Midbrain (tissue), 1 donor: Measurements from ENCODE around the gene DPF1.
A peak's percentile ranks its signal among the peaks of the same experiment; 100 is the strongest.

Source experiments
- DNase-seq: peaks from one replicate; lab custom pipeline; 2025; lab: John Stamatoyannopoulos, UW

Gene DPF1

DNA sequence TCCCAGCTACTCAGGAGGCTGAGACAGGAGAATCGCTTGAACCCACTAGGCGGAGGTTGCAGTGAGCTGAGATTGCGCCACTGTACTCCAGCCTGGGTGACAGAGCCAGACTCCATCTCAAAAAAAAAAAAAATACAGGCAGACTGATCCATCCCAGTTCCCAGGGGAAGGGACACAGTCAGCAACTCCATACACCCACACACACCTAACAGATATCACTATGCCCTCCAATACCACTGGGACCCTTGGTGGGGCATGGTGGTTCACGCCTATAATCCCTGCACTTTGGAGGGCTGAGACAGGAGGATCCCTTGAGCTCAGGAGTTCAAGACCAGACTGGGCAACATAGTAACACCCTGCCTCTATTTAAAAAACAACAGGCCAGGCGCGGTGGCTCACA, 2.6 kb downstream of the DPF1 start:
- DNase-seq: no peak

GRCh38 chr19:38219221-38219620, 4.8 kb downstream of the DPF1 start:
- no peak for DNase-seq

- DNase-seq: no peak
Measured at GRCh38 chr19:38218204-38218603, 5.8 kb downstream of the DPF1 start.

GRCh38 chr19:38216785-38217641, 7.0 kb downstream of the DPF1 start:
- DNase-seq: no peak

DNA sequence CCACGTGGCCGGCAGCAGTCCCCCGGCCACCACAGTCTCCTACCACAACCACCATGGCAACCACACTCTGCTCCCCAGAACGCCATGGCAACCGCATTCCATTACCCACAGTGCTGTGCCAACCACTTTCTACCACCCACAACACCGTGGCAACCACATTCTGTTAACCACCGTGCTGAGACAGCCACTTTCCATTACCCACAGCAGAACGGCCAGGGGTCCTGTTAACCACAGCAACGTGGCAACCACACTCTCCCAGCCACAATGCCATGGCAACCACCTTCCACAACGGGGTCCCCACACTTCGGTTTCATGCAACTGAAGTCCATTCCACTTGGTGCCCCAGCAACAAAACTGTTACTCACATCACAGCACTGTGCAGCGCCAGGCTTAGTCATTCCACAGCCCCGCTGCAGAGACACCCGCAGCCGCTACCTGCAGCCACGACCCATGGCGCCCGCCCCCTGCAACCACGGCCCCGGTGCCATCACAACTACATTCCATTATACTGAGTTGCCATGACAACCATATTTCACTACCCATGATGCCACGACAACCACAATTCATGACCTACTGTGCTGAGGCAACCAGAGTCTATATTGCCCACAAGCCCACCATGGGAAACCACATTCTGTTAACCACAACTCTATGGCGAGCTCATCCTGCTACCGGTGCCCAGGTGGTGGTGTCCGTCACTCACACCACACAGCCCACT, 10.0 kb downstream of the DPF1 start:
- DNase-seq: peak; percentile 6

DNA sequence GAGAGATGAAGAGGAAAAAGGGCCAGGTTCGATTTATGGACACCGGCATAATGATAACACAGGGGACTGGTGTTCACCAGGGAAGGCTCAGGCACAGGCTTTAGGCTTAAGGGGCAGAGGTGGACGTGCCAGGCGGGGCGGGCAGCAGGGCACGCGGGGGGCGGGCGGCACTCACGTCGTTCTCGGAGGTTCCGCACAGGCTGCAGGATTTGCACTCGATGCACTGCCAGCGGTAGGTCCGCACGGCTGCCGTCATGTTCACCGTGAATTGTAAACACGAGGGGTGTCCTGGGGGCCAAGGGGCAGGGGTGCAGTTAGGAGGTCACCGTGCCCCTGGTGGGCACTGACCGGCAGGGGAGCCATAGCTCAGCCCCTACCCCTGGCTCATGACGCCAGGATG, 10.6 kb downstream of the DPF1 start:
- DNase-seq: no peak

DNA sequence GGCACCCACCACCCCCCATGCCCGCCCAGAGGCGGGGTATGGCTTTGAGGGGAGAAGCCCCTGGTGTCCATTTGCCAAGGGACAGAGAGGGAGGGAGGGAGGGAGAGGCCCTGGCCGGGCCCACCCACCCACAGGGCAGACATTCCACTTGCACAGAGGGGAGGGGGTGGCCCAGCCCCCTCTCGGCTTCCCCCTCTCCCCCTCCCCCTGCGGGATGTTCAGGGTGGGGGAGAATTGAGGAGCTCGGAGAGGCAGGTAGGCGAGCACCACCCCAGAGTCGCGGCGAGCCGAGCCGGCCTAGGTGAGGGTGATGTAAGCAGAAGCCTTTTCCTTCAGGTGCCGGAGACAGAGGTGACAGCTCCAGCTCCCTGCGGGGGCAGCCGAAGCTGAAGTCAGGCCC, 12.3 kb downstream of the DPF1 start:
- DNase-seq: no peak

DNA sequence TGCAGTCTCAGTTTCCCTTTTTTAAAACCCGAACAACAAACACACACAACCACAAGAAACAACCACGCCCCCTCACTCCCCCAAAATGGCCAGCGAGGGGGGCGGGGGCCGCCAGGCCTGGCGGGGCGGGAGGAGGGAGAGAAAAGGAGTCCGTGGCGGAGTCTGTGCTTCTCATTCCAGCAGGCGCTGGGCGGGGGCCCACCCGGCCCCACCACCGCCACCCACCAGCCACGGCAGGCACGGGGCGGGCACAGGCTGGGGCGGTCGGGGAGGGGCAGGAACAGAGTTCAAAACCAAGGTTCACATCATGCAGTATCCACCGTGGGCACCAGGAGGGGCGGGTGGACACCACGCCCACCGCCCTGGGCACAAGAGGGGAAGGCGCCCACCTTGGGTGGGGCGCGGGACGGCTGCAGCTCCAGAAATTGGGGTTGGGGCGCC, 12.9 kb downstream of the DPF1 start:
- no peak for DNase-seq

DNA sequence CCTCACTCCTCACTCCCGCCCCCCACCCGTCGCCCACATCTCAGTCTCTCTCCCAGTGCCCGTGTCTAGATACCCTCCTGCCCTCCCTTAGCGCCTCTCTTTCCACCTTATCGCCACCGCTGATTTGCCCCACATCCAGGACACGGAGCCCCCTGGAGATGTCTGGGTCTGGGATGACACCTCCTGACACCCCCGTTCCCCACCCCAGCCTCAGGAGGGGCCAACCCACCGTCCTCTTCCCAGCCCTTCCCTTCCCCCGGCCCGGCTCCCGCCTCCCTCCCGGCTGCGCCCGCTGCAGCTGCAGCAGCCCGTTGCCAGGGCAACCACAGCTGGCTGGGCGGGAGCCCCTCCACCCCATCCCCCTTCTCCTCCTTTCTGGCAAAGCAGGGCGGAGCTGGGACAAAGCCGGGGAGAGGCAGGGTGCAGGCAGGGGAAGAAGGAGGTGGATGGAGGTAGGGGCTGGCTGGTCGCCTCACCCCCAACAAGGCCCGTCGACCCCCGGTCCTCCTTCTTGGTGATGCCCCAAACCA, 13.5 kb downstream of the DPF1 start:
- DNase-seq: peak; percentile 75

GRCh38 chr19:38209671-38210457, 14.2 kb downstream of the DPF1 start:
- peak; percentile 77 for DNase-seq

DNA sequence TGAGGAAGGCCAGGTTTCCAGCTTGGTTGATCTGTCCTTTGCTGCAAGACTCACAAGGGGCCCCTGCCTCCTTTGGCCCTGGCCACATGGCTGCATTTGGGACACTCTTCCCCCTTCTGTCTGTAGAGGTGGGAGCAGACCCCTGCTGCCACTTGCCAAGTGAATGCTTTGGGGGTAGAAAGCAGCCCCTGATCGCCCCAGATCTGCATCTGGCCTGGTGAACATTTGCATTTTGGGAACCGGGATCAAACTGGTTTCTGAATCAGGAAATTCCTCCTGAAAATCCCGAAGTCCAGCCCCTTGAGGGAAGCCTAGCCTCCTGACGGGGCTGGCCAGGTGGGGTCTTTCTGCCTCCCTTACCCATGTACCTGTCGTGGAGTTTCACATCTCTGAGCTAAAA, 14.9 kb downstream of the DPF1 start:
- no peak for DNase-seq

GRCh38 chr19:38208571-38208970, 15.5 kb downstream of the DPF1 start:
- DNase-seq: no peak

GRCh38 chr19:38207543-38207942, 16.5 kb downstream of the DPF1 start:
- DNase-seq: no peak

GRCh38 chr19:38206928-38207327, 17.1 kb downstream of the DPF1 start:
- DNase-seq: no peak

- DNase-seq: no peak
Measured at GRCh38 chr19:38206006-38206745, 17.8 kb downstream of the DPF1 start.

- DNase-seq: no peak
Measured at GRCh38 chr19:38204728-38205127, 19.3 kb downstream of the DPF1 start.

DNA sequence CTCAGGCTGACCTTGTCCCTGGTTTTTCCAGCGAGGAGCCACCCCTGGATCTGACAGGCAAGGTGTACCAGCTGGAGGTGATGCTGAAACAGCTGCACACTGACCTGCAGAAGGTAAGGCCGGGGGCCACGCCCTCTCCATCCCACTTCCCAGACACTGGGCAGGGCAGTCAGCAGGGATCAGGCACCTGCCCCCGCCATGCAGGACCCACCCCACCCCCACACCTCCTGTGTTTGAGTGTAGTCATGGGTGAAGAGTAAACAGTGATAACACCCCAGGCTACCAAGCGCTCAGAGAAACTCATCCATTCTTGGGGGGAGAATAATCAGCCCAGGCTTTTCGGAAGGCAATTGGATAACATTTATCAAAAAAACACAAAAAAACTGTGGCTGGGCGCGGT, 19.9 kb downstream of the DPF1 start:
- DNase-seq: no peak

GRCh38 chr19:38203197-38203596, 20.8 kb downstream of the DPF1 start:
- no peak for DNase-seq

DNA sequence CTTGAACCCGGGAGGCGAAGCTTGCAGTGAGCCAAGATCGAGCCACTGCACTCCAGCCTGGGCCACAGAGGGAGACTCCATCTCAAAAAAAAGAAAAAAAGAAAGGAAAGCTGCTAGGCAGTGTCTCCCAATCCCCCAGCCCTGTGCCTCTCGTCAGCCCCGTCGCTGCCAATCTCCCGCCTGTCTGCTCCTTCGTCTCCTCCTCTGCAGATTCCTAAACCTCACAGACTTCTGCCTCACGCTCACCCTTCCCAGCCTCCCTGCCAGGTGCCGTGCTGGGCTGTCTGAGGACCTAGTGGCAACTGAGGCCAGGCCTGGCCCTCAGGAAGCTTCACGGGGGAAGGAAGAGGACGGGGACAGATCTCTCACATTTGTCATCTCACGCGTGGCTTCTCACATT, 21.5 kb downstream of the DPF1 start:
- no peak for DNase-seq

DNA sequence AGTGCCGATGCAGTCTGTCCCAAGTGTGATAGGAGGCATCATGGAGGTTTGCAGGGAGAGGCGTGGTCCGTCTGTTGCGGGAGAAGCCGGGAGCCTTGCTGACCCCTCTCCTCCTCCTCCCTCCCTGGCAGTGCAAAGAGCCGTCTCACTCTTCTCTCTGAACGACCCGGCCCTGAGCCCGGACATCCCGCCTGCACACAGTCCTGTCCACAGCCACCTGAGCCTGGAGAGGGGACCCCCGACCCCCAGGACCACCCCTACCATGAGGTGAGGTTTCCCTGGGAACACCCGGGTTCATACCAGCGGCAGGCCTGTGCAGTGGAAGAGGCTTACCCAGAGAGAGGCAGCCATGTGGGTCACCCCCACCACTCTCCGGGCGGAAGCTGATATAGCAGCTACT, 22.3 kb downstream of the DPF1 start:
- DNase-seq: no peak

DNA sequence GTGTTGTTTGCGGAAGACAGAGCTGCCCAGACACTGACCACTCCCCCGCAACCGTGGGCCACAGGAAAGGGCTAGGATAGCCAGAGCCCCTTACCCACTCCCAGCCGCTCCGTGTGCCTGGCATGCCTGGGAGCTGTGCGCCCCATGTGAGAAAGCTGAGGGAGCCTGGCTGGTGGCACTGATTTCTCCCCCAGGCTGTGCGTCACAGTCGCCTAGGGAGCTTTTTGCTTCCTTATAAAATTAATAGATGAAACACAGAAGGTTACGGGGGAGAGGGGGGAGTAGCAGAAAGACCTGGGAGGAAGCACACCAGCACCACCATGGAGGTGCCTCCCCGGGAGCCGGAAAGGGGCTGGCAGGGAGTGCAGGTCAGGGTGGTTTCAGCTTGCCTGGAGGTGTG, 24.7 kb downstream of the DPF1 start:
- DNase-seq: no peak
